SHP77 treated with DMSO at 0.1 percent for 48 hours (cell line): ENCODE measurements around the gene EZR.

Experiments
- DNase-seq: peaks from one replicate; lab custom pipeline; 2025; lab: John Stamatoyannopoulos, UW

EZR gene

GRCh38 chr6:158775832-158776231 lies 43.3 kb downstream of the EZR start:
- no peak for DNase-seq

- no peak for DNase-seq
Observed at GRCh38 chr6:158774717-158775449, 44.3 kb downstream of the EZR start.

GRCh38 chr6:158773581-158774449 lies 45.4 kb downstream of the EZR start:
- no peak for DNase-seq

GRCh38 chr6:158772851-158773371 lies 46.3 kb downstream of the EZR start:
- DNase-seq: no peak

- DNase-seq: no peak
Observed at GRCh38 chr6:158772172-158772571, 47.0 kb downstream of the EZR start.

GRCh38 chr6:158771399-158772152 lies 47.6 kb downstream of the EZR start:
- DNase-seq: no peak

- DNase-seq: no peak
Observed at GRCh38 chr6:158770533-158771330, 48.4 kb downstream of the EZR start.

- no peak for DNase-seq
Observed at GRCh38 chr6:158769771-158770432, 49.3 kb downstream of the EZR start.

- no peak for DNase-seq
Observed at GRCh38 chr6:158769234-158769770, 49.9 kb downstream of the EZR start.

- no peak for DNase-seq
Observed at GRCh38 chr6:158768436-158768835, 50.7 kb downstream of the EZR start.

- DNase-seq: no peak
Observed at GRCh38 chr6:158767709-158768108, 51.5 kb downstream of the EZR start.

GRCh38 chr6:158766621-158767455 lies 52.3 kb downstream of the EZR start:
- no peak for DNase-seq

- DNase-seq: no peak
Observed at GRCh38 chr6:158765499-158766068, 53.6 kb downstream of the EZR start.

- DNase-seq: no peak
Observed at GRCh38 chr6:158764926-158765325, 54.2 kb downstream of the EZR start.

- no peak for DNase-seq
Observed at GRCh38 chr6:158764183-158764849, 54.9 kb downstream of the EZR start.

- DNase-seq: no peak
Observed at GRCh38 chr6:158763434-158764182, 55.6 kb downstream of the EZR start.

GRCh38 chr6:158762787-158763433 lies 56.3 kb downstream of the EZR start:
- DNase-seq: no peak

GRCh38 chr6:158761746-158762145 lies 57.4 kb downstream of the EZR start:
- no peak for DNase-seq
